ENCODE data around the gene ZNF511.
A peak's percentile ranks its signal among the peaks of the same experiment; 100 is the strongest.
"Not testable (repeated sequence)": the region's sequence is repeated elsewhere in the genome, so short reads cannot be mapped to it uniquely, and the experiment has no call there.

ZNF511 gene

DNA sequence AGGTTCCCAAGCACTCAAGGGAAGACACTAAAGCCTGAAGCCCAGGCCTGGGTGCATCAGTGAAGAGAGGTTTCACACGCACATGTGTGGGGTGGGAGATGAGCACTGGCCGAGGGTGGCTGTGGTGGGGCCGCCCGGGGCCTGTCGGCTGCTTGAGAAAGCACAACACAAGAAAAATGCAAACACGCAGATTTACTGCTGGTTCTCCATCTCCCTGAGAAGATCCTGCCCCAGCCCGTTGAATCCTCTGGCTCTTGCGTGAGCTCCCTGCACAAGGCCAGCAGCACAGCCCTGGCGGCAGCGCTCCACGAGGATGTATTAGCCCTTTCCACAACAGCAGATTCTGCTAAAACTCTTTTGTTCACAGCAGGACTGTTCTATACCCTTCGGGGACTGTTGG is 6.2 kb downstream of the ZNF511 start:
- DNase-seq (ENCODE audit: low read depth), result no peak

DNA sequence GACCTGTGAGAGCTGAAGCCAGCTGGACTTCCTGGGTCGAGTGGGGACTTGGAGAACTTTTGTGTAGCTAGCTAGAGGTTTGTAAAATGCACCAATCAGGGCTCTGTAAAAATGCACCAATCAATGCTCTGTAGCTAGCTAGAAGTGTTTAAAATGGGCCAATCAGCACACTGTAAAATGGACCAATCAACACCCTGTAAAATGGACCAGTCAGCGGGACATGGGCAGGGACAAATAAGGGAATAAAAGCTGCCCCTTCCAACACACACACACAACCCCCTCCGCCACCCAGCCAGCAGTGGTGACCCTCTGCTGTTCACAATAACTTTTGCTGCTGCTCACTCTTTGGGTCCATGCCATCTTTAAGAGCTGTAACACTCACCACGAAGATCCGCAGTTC is 7.1 kb downstream of the ZNF511 start:
- DNase-seq (ENCODE audit: low read depth), result no peak

DNA sequence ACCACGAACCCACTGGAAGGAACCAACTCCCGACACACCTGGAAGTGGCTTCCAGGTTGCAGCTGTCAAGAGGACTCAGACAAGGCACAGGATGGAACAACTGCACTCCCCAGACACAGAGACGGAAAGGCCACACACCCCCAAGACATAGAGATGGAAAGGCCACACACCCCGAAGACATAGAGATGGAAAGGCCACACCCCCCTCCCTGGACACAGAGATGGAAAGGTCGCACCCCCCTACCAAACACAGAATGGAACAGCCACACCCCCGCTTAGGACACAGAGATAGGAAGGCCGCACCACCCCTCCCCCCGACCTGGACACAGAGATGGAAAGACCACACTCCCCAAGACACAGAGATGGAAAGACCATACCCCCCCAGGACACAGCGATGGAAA is 7.6 kb downstream of the ZNF511 start:
- no peak for DNase-seq (ENCODE audit: low read depth)

GRCh38 chr10:133316732-133317131 is 8.0 kb downstream of the ZNF511 start:
- no peak for DNase-seq (ENCODE audit: low read depth)

GRCh38 chr10:133318494-133319127 is 9.9 kb downstream of the ZNF511 start:
- peak; percentile 60 for DNase-seq (ENCODE audit: low read depth)

DNA sequence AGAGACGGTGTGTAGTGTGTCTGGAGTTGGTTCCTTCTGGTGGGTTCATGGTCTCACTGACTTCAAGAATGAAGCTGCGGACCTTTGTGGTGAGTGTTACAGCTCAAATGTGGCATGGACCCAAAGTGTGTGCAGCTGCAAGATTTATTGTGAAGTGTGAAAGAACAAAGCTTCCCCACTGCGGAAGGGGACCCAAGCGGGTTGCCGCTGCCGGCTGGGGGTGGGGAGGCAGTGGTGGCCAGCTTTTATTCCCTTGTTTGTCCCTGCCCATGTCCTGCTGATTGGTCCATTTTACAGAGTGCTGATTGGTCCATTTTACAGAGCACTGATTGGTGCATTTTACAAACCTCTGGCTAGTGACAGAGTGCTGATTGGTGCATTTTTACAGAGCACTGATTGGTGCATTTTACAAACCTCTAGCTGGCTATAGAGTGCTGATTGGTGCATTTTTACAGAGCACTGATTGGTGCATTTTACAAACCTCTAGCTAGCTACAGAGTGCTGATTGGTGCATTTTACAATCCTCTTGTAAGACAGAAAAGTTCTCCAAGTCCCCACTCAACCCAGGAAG is 12.2 kb downstream of the ZNF511 start:
- DNase-seq (ENCODE audit: low read depth), result not testable (repeated sequence)

DNA sequence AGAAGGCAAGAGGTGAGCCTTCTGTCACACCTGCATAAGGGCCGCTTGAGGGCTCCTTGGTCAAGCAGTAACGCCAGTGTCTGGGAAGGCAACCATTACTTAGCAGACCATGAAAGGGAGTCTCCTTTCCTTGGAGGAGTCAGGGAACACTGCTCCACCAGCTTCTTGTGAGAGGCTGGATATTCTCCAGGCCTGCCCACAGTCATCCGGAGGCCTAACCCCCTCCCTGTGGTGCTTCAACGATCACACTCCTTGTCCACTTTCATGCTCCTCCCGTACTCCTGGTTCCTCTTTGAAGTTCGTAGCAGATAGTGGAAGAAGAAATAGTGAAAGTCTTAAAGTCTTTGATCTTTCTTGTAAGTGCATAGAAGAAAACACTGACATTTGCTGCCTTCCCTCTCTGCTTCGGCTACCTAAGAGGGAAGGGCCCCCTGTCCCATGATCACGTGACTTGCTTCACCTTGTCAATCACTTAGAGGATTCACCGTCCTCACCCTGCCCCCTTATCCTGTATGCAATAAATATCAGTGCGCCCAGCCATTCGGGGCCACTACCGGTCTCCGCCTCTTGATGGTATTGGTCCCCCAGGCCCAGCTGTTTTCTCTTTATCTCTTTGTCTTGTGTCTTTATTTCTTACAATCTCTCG is 13.5 kb downstream of the ZNF511 start:
- not testable (repeated sequence) for DNase-seq (ENCODE audit: low read depth)

DNA sequence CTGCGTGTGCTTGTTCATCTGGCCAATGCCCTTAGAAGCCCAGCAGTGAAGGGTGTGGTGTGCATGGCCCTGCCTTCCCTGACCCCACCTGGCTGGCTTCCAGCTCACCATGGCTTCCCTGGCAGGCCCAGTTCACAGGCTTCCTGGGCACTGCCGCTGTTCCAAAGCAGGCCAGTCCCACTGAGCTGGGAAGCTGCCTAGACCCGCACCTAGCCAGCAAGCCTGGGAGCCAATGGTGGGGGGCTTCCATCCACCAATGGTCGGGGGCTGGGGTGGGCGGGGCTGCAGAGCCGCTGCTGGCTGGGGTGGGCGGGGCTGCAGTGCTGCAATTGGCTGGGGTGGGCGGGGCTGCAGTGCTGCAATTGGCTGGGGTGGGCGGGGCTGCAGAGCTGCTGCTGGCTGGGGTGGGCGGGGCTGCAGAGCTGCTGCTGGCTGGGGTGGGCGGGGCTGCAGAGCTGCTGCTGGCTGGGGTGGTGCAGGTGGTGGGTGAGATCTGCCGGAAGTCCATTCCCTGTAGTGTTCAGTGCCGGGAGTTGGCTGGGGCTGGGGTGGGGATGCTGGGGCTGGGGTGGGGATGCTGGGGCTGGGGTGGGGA is 15.6 kb downstream of the ZNF511 start:
- DNase-seq (ENCODE audit: low read depth), result no peak

DNA sequence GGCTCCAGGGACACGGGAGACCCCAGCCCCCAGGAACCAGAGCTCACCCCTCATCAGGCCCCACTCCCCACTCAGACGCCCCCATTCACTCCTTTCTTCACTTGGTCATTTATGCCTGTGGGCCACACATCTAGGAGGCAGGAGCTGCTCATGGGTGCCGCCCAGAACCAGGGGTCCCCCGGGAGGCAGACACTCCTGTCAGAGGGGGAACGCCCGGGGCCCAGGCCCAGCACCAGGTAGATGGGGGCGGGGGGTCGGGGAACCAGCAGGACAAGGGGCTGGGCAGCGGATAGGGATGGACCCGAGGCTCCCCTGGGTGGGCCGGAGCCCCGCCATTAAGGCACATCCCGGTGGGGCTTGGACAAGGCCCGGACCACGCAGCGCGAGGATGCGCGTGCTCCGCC is 16.1 kb downstream of the ZNF511 start:
- no peak for DNase-seq (ENCODE audit: low read depth)

GRCh38 chr10:133325440-133326222 is 16.9 kb downstream of the ZNF511 start:
- no peak for DNase-seq (ENCODE audit: low read depth)

GRCh38 chr10:133326223-133326551 is 17.5 kb downstream of the ZNF511 start:
- DNase-seq (ENCODE audit: low read depth), result no peak

DNA sequence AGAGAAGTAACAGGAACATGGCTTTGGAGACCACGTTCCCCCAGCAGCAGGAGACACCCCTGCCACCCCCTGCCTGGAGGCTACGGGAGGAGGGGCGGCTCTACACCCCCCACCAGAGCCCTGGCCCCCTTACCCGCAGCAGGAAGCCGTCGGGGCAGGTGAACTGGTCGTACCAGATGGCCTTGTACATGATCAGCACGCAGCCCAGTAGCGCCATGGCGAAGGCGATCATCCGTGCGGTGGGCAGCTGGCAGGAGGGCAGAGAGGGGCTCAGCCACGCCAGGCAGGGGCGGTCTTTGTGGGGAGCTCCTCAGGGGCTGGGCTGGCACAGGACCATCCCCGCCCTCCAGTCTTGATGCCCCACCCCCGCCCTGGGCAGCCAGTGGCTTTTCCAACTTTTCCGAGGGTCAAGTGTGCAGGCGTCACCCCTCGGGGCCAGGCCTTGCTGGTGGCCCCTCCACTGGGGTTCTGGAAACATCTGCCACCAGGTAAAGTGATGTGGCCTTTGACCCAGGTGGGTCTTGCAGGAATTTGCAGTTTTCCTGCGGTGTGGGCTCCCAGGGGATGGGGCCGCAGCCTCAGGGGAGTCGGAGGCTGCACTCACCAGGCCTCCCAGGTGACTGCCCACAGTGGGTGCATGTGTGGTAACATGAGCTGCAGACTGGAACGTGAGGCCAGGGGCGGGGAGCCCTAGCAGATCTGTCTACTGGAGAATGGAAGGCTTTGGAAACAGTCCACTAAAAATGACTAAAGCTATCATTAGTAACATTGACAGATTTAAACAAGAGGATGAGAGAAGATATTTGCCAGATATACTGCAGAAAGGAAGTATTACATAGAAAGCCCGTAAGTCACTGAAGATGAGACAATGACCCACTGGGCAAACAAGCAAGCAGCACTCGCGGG is 18.3 kb downstream of the ZNF511 start:
- DNase-seq (ENCODE audit: low read depth), result no peak

GRCh38 chr10:133327651-133328357 is 19.1 kb downstream of the ZNF511 start:
- no peak for DNase-seq (ENCODE audit: low read depth)

- DNase-seq (ENCODE audit: low read depth), result no peak
Measured at GRCh38 chr10:133328358-133329343, 19.9 kb downstream of the ZNF511 start.

DNA sequence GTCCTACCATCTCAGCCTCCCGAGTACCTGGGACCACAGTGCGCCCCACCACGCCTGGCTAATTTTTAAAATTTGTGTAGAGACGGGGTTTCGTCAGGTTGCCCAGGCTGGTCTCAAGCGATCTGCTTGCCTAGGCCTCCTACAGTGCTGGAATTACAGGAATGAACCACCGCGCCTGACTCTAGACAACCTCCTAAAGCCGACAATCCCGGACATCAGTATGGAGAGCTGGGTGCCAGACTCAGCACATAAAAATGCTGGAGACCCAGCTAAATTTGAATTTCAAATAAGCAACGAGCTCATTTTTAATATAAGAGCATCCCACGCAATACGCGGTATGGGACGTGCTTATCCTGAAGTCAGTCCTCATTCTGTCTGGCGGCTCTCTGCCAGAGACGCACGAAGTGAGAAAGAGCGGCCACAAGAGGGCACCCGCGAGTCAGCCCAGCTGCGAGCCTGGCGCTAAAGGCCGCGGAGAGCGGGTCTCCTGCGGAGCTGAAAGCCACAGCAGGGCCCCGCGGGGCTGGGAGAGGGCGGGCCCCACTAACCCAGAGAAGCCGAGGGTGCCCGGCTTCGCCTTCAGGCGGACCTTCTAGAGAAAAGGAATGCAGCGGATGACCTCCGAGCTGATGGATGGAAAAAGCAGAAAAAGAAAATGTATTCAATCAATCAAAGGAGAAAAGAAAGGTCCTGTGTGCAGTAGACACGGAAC is 20.9 kb downstream of the ZNF511 start:
- peak; percentile 72 for DNase-seq (ENCODE audit: low read depth)

GRCh38 chr10:133332936-133333699 is 24.4 kb downstream of the ZNF511 start:
- no peak for DNase-seq (ENCODE audit: low read depth)

- DNase-seq (ENCODE audit: low read depth), result no peak
Measured at GRCh38 chr10:133334503-133335245, 26.0 kb downstream of the ZNF511 start.

Data from CMK (cell line).